Measurements from ENCODE around the gene AXIN1. TPM values are rescaled to one million over a fixed set of nuclear protein-coding genes. Genes with fewer than 3 reads are reported as not detected.

AXIN1 gene
- total RNA-seq, 2 experiments from 2014 or later = 25.5 to 30.6 TPM

- Mint-ChIP-seq H3K27me3 (no peaks in the 10 kb centered on the region), H3K4me1 (peaks cover 10% of the 10 kb centered on the region), H3K4me3 (no peak overlapping the region), H3K27ac (no peak overlapping the region), H3K9me3 (no peaks in the 10 kb centered on the region), H3K36me3 (ENCODE audit: low read depth) (no peaks in the 10 kb centered on the region)
- CTCF ChIA-PET = interaction anchor here (0.9 to 1.6 kb wide), 3 partner anchors 9 to 14 kb away, joined by 3 to 9 read pairs (median 4); no protein-coding TSS in a partner anchor
- POLR2A ChIA-PET = no interaction called here
- no peak for DNase-seq
Measured at GRCh38 chr16:240559-240958, 112.0 kb downstream of the AXIN1 start.

GRCh38 chr16:239948-240277 is 112.6 kb downstream of the AXIN1 start:
- H3K9me3 Mint-ChIP-seq = no peaks in the 10 kb centered on the region
- no peaks in the 10 kb centered on the region for H3K27me3 Mint-ChIP-seq
- H3K4me3 Mint-ChIP-seq = no peak overlapping the region
- ChIA-PET POLR2A (no interaction called here), CTCF (interaction anchor here (1.1 to 1.6 kb wide), 2 partner anchors 12 to 14 kb away, joined by 3 to 9 read pairs; no protein-coding TSS in a partner anchor)
- H3K4me1 Mint-ChIP-seq = peaks cover 16% of the 10 kb centered on the region
- DNase-seq = no peak
- no peaks in the 10 kb centered on the region for H3K36me3 Mint-ChIP-seq (ENCODE audit: low read depth)
- no peak overlapping the region for H3K27ac Mint-ChIP-seq

Other genes with a start within 250 kb of the AXIN1 start
- 10 to 100 TPM; 37.7 to 38.9 TPM for gene NPRL3, start 214.1 kb downstream of the AXIN1 start, total RNA-seq
- gene HBZ, start 200.1 kb downstream of the AXIN1 start, total RNA-seq = not detected
- gene HBM, start 186.7 kb downstream of the AXIN1 start, total RNA-seq = not detected
- under 1 TPM in 1 of 2 experiments, not detected in 1; 0.40 TPM for gene HBA2, start 179.8 kb downstream of the AXIN1 start, total RNA-seq
- not detected for gene HBA1, start 176.0 kb downstream of the AXIN1 start, total RNA-seq
- not detected for gene HBQ1, start 172.3 kb downstream of the AXIN1 start, total RNA-seq
- 10 to 100 TPM; 52.6 to 53.7 TPM for gene LUC7L, start 123.3 kb downstream of the AXIN1 start, total RNA-seq
- 10 to 100 TPM; 16.0 to 19.6 TPM for gene FAM234A, start 117.9 kb downstream of the AXIN1 start, total RNA-seq
- gene RGS11, start 76.8 kb downstream of the AXIN1 start, total RNA-seq = not detected
- gene ARHGDIG, start 72.1 kb downstream of the AXIN1 start, total RNA-seq = not detected
- not detected for gene PDIA2, start 69.6 kb downstream of the AXIN1 start, total RNA-seq
- gene MRPL28, start 17.8 kb upstream of the AXIN1 start, total RNA-seq = 10 to 100 TPM; 78.4 to 80.0 TPM
- 10 to 100 TPM; 85.2 to 99.2 TPM for gene PGAP6, start 29.3 kb upstream of the AXIN1 start, total RNA-seq
- gene NME4, start 44.5 kb upstream of the AXIN1 start, total RNA-seq = 10 to 100 TPM; 27.0 to 30.9 TPM
- gene DECR2, start 49.2 kb upstream of the AXIN1 start, total RNA-seq = 1 to 10 TPM; 5.3 to 6.9 TPM
- gene RAB11FIP3, start 72.9 kb upstream of the AXIN1 start, total RNA-seq = 10 to 100 TPM; 22.7 to 26.0 TPM
- gene CAPN15, start 175.0 kb upstream of the AXIN1 start, total RNA-seq = 10 to 100 TPM; 59.1 to 72.1 TPM
- gene PRR35, start 207.7 kb upstream of the AXIN1 start, total RNA-seq = not detected
- 1 to 10 TPM; 1.9 to 2.7 TPM for gene NHLRC4, start 214.3 kb upstream of the AXIN1 start, total RNA-seq
- gene PIGQ, start 217.2 kb upstream of the AXIN1 start, total RNA-seq = 10 to 100 TPM; 44.5 to 46.1 TPM
- 10 to 100 TPM; 13.3 to 17.6 TPM for gene RAB40C, start 237.3 kb upstream of the AXIN1 start, total RNA-seq

Data from activated CD4-positive, alpha-beta T cell treated with anti-CD3 and anti-CD28 coated beads, Interleukin-2, amount 10 ng/mL, durations not matched to agents 7 days and 5 days (primary cell).